ENCODE data around the gene IQCC.

Gene IQCC

GRCh38 chr1:32224285-32224684, 18.8 kb downstream of the IQCC start:
- DNase-seq (ENCODE audit: low read depth), result no peak

GRCh38 chr1:32228771-32229170, 23.3 kb downstream of the IQCC start:
- DNase-seq (ENCODE audit: low read depth), result peak; percentile 30

- no peak for DNase-seq (ENCODE audit: low read depth)
Observed at GRCh38 chr1:32231843-32232432, 26.5 kb downstream of the IQCC start.

- no peak for DNase-seq (ENCODE audit: low read depth)
Observed at GRCh38 chr1:32232558-32233304, 27.3 kb downstream of the IQCC start.

- no peak for DNase-seq (ENCODE audit: low read depth)
Observed at GRCh38 chr1:32234792-32235191, 29.3 kb downstream of the IQCC start.

- DNase-seq (ENCODE audit: low read depth), result no peak
Observed at GRCh38 chr1:32239337-32239736, 33.9 kb downstream of the IQCC start.

GRCh38 chr1:32239790-32240139, 34.3 kb downstream of the IQCC start:
- DNase-seq (ENCODE audit: low read depth), result no peak

- peak; percentile 73 for DNase-seq (ENCODE audit: low read depth)
Observed at GRCh38 chr1:32240140-32240951, 34.9 kb downstream of the IQCC start.

- peak; percentile 73 for DNase-seq (ENCODE audit: low read depth)
Observed at GRCh38 chr1:32241001-32241763, 35.7 kb downstream of the IQCC start.

GRCh38 chr1:32242341-32242851, 36.9 kb downstream of the IQCC start:
- peak; percentile 43 for DNase-seq (ENCODE audit: low read depth)

- DNase-seq (ENCODE audit: low read depth), result peak; percentile 63
Observed at GRCh38 chr1:32246888-32247273, 41.4 kb downstream of the IQCC start, which contains the start of gene FAM167B. FAM167B (plus strand) TSS chr1:32247222; CDS start chr1:32247422, 200 bp downstream.

GRCh38 chr1:32247452-32247851, 42.0 kb downstream of the IQCC start:
- DNase-seq (ENCODE audit: low read depth), result no peak

GRCh38 chr1:32247983-32248889, 42.8 kb downstream of the IQCC start:
- peak; percentile 69 for DNase-seq (ENCODE audit: low read depth)

- DNase-seq (ENCODE audit: low read depth), result peak; percentile 66
Observed at GRCh38 chr1:32249831-32250525, 44.5 kb downstream of the IQCC start.

GRCh38 chr1:32250893-32251716, 45.6 kb downstream of the IQCC start, which contains the start of gene LCK:
LCK (plus strand) TSS chr1:32251265; CDS start chr1:32274330, 23,065 bp downstream.
- no peak for DNase-seq (ENCODE audit: low read depth)

- DNase-seq (ENCODE audit: low read depth), result no peak
Observed at GRCh38 chr1:32255072-32256071, 49.9 kb downstream of the IQCC start.

- DNase-seq (ENCODE audit: low read depth), result no peak
Observed at GRCh38 chr1:32256473-32257226, 51.2 kb downstream of the IQCC start.

All from ELR (cell line).